GM20431 (cell line): ENCODE data around the gene STXBP5.

Experiments
- in situ Hi-C: fragments of 300-500 bp; cut with MseI, MboI; formaldehyde crosslinking; loops from one replicate; pipeline ENCODE4 v1.15.0; 2020; ENCODE audit warnings: low sequenced_read_pairs; ENCODE audit not compliant: unreplicated experiment

STXBP5 gene

DNA sequence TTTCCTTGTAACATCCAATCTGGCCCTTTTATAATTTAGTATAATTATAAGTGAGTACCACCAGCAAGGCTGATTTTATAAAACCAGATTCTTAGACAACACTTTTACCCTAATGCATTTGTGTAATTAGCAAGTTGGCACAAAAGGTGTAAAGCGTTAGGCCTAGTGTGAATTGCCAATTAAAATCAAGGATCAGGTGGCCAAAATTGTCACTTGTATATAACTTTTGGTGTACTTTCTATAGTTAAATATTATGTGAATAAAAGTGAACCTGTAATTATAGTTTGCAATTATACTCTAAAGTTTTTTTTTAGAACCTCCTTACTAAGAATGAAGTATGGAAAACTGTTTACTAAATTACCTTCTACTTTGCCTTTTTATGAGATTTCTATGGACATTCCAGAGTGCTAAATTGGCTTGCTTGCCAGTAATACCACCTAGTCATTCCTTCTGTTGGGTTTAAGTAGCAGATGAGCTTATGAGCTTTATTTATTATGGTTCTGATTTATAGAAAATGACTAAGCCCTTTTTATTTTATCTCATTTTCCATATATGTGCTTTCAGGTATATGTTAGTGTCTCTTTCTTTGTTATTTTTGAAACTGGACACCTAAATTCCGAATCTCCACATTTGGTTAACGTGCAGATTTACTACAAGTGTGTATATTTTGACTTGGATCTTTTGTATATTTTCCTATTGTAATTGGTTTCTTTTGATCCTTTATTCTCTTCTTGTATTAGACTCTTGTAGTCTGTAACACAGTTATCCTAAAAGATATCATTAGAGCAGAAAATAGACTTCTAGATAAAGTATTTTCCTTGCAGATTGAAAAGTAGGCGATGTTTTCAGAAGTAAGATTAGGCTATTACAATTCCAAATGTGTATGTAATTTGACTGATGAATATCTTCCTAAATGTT, 3.9 kb downstream of the STXBP5 start:
- in situ Hi-C loops, result no loop called here

DNA sequence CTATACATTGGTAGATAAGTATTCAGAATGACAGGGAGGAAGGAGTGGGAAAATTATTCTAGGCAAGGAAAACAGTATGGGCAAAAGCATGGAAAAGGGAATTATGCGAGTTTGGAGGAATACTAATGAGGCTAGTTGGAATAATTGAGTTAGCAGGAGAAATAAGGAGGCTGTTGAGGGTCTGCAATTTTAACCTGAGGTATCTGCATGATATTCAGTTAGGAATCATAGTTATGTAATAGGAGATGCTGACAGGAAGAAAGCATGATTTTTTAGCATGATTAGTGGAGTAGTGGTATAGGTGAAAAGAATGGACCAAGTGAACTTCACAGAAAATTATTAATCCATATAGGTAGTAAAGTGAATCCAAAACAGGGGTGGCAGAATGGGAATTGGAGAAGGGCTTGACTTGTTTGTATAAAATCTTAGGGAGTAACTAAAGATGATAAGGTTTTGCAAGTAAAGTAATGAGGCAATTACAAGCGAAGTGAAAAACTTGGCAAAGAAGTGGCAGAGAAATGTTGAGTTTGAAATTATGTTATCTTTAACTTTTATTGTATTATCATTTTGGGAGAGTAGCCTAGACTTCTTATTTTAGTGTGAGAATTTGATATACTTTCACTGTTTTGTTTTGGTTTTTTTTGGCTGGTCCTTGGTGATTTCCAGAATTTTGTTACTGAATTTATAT, 5.7 kb downstream of the STXBP5 start:
- in situ Hi-C loops, result no loop called here

DNA sequence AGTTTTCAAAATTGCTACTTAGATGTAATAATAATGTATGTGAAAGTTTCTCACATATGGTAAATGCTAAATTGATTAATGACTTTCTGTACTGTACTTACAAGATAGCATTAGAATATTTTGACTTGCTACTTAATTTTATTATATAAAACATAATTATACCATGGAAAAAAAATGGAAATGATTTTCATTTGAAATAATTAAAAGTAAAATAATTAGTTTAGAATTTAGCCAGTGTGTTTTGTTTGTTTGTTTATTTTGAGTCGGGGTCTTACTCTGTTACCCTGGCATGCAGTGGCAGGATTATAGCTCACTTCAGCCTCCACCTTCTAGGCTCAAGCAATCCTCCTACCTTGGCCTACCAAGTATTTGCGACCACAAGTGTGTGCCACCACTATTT, 7.1 kb downstream of the STXBP5 start:
- in situ Hi-C loops, result no loop called here

GRCh38 chr6:147211831-147212230, 7.6 kb downstream of the STXBP5 start:
- in situ Hi-C loops, result no loop called here

GRCh38 chr6:147212622-147213021, 8.4 kb downstream of the STXBP5 start:
- in situ Hi-C loops, result no loop called here

GRCh38 chr6:147213772-147214171, 9.6 kb downstream of the STXBP5 start:
- in situ Hi-C loops, result no loop called here

- in situ Hi-C loops, result no loop called here
Observed at GRCh38 chr6:147214248-147215227, 10.3 kb downstream of the STXBP5 start.

GRCh38 chr6:147216915-147217314, 12.7 kb downstream of the STXBP5 start:
- in situ Hi-C loops, result no loop called here

- in situ Hi-C loops, result no loop called here
Observed at GRCh38 chr6:147217840-147218404, 13.7 kb downstream of the STXBP5 start.

DNA sequence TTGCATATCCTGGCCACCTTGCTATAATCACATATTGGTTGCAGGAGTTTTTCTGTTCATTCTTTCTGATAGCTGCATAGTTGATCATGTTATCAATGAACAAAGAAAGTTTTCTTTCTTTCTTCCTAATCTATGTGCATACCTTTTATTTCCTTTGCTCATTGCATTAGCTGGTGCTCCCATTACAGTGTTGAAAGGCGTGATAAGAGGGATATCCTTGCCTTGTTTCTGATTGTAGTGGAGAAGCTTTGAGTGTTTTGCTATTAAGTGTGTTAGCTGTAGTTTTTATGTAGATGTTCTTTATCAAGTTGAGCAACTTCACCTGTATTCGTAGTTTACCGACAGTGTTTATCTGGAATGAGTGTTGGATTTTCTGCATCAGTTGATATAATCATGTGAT, 14.6 kb downstream of the STXBP5 start:
- in situ Hi-C loops, result no loop called here

- in situ Hi-C loops, result no loop called here
Observed at GRCh38 chr6:147219463-147219862, 15.2 kb downstream of the STXBP5 start.

DNA sequence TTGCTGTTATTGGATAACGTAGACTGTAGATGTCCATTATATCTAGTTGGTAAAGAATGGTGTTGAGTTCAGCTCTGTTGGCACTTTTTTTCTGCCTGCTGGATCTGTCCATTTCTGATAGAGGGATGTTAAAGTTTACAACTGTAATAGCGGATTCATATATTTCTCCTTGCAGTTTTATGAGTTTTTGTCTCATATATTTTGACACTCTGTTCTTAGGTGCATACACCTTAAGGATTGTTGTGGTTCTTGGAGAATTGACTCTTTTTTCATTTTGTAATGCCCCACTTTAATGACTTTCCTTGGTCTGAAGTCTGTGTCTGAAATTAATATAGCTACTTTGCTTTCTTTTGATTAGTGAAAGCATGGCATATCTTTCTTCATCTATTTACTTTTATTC, 16.1 kb downstream of the STXBP5 start:
- in situ Hi-C loops, result no loop called here

- in situ Hi-C loops, result no loop called here
Observed at GRCh38 chr6:147221739-147222138, 17.5 kb downstream of the STXBP5 start.

GRCh38 chr6:147222160-147222838, 18.1 kb downstream of the STXBP5 start:
- in situ Hi-C loops, result no loop called here

DNA sequence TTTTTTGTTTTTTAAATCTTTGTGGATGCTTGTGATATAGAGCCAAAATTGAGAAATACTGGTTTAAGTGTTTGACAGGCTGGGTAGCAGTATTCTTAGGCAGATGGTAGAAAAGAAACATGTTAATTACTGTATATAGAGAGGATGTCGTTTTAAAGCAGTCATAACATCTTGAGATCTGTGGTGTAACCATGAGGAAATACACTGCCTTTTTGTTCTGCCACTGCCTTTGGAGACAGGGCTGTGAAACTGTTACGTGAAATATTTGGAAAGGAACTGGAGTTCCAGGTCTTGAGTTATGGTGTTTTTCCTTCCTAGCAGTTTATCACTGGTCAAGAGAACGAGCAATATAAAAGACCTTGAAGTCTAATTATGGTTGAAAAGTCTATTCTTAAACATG, 19.5 kb downstream of the STXBP5 start:
- in situ Hi-C loops, result no loop called here

DNA sequence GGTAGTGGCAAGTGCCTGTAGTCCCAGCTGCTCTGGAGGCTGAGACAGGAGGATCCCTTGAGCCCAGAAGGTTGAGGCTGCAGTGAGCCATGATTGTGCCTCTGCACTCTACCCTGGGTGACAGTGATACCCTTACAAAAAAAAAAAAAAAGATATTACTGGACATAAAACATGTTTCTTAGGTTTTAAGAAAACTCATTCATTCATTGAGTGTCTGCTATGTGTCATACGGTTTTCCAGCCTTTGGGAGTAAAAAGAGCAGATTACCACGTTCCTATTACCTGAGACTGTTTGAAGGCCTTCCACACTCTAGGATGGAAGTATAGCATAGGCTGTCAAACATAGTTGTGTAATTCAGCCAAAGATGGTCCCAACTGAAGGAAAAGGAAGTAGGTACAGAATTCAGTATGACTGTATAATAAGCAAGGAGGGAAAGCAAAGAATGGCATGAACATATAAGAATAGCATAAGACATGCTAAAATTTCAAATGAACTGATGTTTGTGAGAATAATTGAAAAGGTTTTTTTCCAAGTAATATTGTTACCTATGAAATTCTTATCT, 22.0 kb downstream of the STXBP5 start:
- in situ Hi-C loops, result no loop called here

DNA sequence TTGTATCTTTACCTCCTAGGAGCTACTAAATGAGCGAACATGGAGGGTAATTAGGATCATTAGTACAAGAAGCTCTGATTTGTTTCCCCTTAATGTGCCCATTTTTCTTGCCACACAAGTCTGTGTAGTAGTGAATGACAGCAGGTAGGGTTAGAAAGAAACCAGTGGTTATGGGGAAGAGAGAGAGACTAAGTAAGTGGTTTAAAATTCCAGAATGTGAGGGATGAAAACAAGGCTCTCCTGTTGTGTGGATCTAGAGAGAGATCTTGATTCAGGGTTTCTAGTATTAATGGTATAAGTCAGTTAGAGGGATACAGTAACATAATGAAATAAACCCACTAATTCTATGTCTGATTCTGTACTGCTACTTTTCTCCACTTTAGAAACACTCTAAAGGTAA, 22.7 kb downstream of the STXBP5 start:
- in situ Hi-C loops, result no loop called here

GRCh38 chr6:147227770-147228320, 23.6 kb downstream of the STXBP5 start:
- in situ Hi-C loops, result no loop called here

GRCh38 chr6:147231589-147231988, 27.4 kb downstream of the STXBP5 start:
- in situ Hi-C loops, result no loop called here
